OCI-LY7 (cell line): ENCODE data around the gene TRAPPC14. TPM values are rescaled to one million over a fixed set of nuclear protein-coding genes. Genes with fewer than 3 reads are reported as not detected.

ENCODE experiments used
- BruUV-seq: library from RNA; stranded (reverse); fragments of 400-500 nt; replicated peaks from 2 replicates; lab custom pipeline; 2021; lab: Mats Ljungman, UMichigan
- CTCF ChIA-PET: fragments of 300-600 bp; sonication (Branson Sonifier 250); formaldehyde crosslinking; loops from one replicate; lab custom pipeline; 2022; ENCODE audit warnings: antibody characterized with exemption; ENCODE audit not compliant: unreplicated experiment; lab: Charles Lee
- POLR2A ChIA-PET: fragments of 300-600 bp; sonication (Branson Sonifier 250); formaldehyde crosslinking; loops from one replicate; lab custom pipeline; 2022; ENCODE audit warnings: antibody characterized with exemption; lab: Charles Lee
- DNase-seq: peaks from one replicate; pipeline ENCODE4 v3.0.0-alpha.2; 2015; ENCODE audit warnings: low spot score
- H2AFZ ChIP-seq: fragments of 200-600 bp; sonication (generic), shearing (Covaris generic); 2 replicates; pipeline ENCODE4 v1.6.1; 2014; ENCODE audit warnings: mild to moderate bottlenecking, antibody characterized with exemption, low read length, moderate library complexity
- H3K27ac ChIP-seq: fragments of 200-600 bp; sonication (generic); 2 replicates; pipeline ENCODE4 v1.5.1; 2014; ENCODE audit warnings: mixed run types, low read depth, mild to moderate bottlenecking, moderate library complexity, low read length, inconsistent platforms; ENCODE audit not compliant: poor library complexity, severe bottlenecking
- H3K36me3 ChIP-seq: fragments of 200-600 bp; sonication (generic); 2 replicates; pipeline ENCODE4 v1.6.1; 2014; ENCODE audit warnings: mild to moderate bottlenecking, antibody characterized with exemption, low read length, moderate library complexity, mixed read lengths; ENCODE audit not compliant: insufficient read depth
- H3K4me1 ChIP-seq: fragments of 200-600 bp; sonication (generic); 2 replicates; pipeline ENCODE4 v1.5.1; 2014; ENCODE audit warnings: mild to moderate bottlenecking, low read length; ENCODE audit not compliant: insufficient read depth, poor library complexity, severe bottlenecking
- H3K4me2 ChIP-seq: fragments of 200-600 bp; sonication (generic); 2 replicates; pipeline ENCODE4 v1.6.1; 2014; ENCODE audit warnings: mild to moderate bottlenecking, low read length
- H3K4me3 ChIP-seq: fragments of 200-600 bp; sonication (generic); 2 replicates; pipeline ENCODE4 v1.5.1; 2014; ENCODE audit warnings: mild to moderate bottlenecking, low read depth, low read length; ENCODE audit not compliant: poor library complexity, severe bottlenecking
- H3K79me2 ChIP-seq: fragments of 200-600 bp; sonication (generic); 2 replicates; pipeline ENCODE4 v1.6.1; 2016; ENCODE audit warnings: low read depth, mild to moderate bottlenecking, low read length, moderate library complexity, mixed read lengths; ENCODE audit not compliant: insufficient read depth
- H3K9me2 ChIP-seq: fragments of 200-600 bp; sonication (generic); 2 replicates; pipeline ENCODE4 v1.6.1; 2016; ENCODE audit warnings: mild to moderate bottlenecking, low read length, mixed read lengths; ENCODE audit not compliant: insufficient read depth
- H3K9me3 ChIP-seq: fragments of 200-600 bp; sonication (generic); 2 replicates; pipeline ENCODE4 v1.6.1; 2014; ENCODE audit warnings: mild to moderate bottlenecking, mixed run types, low read length, mixed read lengths
- H4K20me1 ChIP-seq: fragments of 200-600 bp; sonication (generic); 2 replicates; pipeline ENCODE4 v1.6.1; 2014; ENCODE audit warnings: mild to moderate bottlenecking, antibody characterized with exemption, low read length, moderate library complexity, mixed read lengths; ENCODE audit not compliant: insufficient read depth
- EZH2phosphoT487 ChIP-seq: fragments of 200-600 bp; sonication (generic); IDR thresholded peaks from 2 replicates; pipeline ENCODE4 v1.6.1; 2018; ENCODE audit warnings: low read depth, borderline replicate concordance, mild to moderate bottlenecking, mixed run types, antibody characterized with exemption, low read length, moderate library complexity, mixed read lengths
- intact Hi-C: fragments of 100-400 bp; cut with micrococcal nuclease; formaldehyde crosslinking; loops from one replicate; pipeline ENCODE4 v1.10.0; 2022; ENCODE audit not compliant: unreplicated experiment
- total RNA-seq, 2 experiments: library from RNA; depleted of rRNA in 1 of 2; stranded (reverse); fragments of >200 nt in 1 of 2; shearing (Covaris generic) in 1 of 2; gene quantifications; 2 replicates each; pipeline ENCODE4 v1.2.3, GENCODE V29; 2014 to 2022
- TF ChIP-seq, protein P1 (sequence below): fragments of 200-600 bp; sonication (generic); conservative IDR thresholded peaks from 2 replicates; pipeline ENCODE4 v1.5.1; 2014; ENCODE audit warnings: mild to moderate bottlenecking, antibody characterized with exemption, low read length, moderate library complexity, mixed read lengths

Gene TRAPPC14
- total RNA-seq, 2 experiments from 2014 or later, result 38.8 to 41.6 TPM

DNA sequence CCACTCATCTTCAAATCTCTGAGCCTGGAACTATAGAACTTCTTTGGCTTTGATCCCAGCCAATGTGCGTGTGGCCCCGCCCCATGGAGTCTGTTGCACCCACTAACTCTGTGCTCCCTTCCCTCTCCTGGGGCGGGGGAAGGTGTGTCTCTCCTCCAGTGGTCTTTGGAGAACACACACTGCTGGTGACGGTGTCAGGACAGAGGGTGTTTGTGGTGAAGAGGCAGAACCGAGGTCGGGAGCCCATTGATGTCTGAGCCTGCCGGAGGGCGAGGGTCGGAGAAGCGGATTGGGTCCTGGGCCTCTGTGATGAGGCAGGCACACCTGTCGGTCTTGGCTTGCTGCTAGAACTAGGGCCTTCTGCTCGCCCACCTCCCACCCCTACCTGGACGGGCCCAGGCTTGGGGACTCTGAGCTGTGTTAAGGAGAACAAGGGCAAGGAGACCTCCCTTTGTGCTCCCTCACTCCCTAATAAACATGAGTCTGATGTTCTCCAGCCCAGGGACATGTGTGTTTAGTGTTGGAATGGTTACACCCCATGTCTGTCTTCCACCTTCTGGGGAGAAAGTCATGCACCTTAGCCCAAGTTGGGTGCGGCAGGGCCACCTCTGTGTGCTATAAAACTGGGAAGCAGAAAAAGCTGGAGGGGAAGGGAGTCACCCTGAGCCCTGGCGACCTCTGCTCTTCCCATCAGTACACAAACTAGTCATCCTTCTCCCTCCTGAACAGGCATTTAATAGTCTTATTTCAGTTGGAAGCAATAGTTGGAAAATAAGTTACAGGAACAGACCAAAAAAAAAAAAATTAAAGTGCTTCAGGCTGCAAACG lies 4.6 kb downstream of the TRAPPC14 start:
- ChIA-PET CTCF (no interaction called here), POLR2A (interaction anchor here (0.5 kb wide), 1 partner anchor 52 kb away, joined by 3 read pairs; no protein-coding TSS in a partner anchor)
- peaks cover 58% of the 10 kb centered on the region for H3K4me1 ChIP-seq

GRCh38 chr7:100152937-100153666 lies 5.4 kb downstream of the TRAPPC14 start:
- peaks cover 48% of the 10 kb centered on the region for H3K79me2 ChIP-seq
- intact Hi-C loops, result no loop called here
- H3K27ac ChIP-seq, result peak overlapping the region; percentile 61
- H3K9me3 ChIP-seq, result no peaks in the 10 kb centered on the region
- no peak overlapping the region for H3K4me3 ChIP-seq
- peaks cover 63% of the 10 kb centered on the region for H3K36me3 ChIP-seq
- TF ChIP-seq EZH2phosphoT487, result no peak
- TF ChIP-seq, protein P1, sequence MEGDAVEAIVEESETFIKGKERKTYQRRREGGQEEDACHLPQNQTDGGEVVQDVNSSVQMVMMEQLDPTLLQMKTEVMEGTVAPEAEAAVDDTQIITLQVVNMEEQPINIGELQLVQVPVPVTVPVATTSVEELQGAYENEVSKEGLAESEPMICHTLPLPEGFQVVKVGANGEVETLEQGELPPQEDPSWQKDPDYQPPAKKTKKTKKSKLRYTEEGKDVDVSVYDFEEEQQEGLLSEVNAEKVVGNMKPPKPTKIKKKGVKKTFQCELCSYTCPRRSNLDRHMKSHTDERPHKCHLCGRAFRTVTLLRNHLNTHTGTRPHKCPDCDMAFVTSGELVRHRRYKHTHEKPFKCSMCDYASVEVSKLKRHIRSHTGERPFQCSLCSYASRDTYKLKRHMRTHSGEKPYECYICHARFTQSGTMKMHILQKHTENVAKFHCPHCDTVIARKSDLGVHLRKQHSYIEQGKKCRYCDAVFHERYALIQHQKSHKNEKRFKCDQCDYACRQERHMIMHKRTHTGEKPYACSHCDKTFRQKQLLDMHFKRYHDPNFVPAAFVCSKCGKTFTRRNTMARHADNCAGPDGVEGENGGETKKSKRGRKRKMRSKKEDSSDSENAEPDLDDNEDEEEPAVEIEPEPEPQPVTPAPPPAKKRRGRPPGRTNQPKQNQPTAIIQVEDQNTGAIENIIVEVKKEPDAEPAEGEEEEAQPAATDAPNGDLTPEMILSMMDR, result no peak; the same call in 1 of the 2 replicates
- H3K4me2 ChIP-seq, result peak overlapping the region; percentile 69
- ChIA-PET CTCF (no interaction called here), POLR2A (no interaction called here)
- no peaks in the 10 kb centered on the region for H3K9me2 ChIP-seq
- H4K20me1 ChIP-seq, result peaks cover 10% of the 10 kb centered on the region; the same call in 1 of the 2 replicates
- BruUV-seq, result TSS peak; percentile 50
- no peak overlapping the region for H2AFZ ChIP-seq
- peaks cover 59% of the 10 kb centered on the region for H3K4me1 ChIP-seq
- DNase-seq, result no peak

More for the DNA sequence above, 4.6 kb downstream of the TRAPPC14 start:
- Histone ChIP-seq H2AFZ (no peak overlapping the region), H3K27ac (peak overlapping the region; percentile 22), H3K4me2 (no peak overlapping the region), H3K36me3 (peaks cover 63% of the 10 kb centered on the region), H3K9me2 (no peaks in the 10 kb centered on the region), H3K9me3 (no peaks in the 10 kb centered on the region), H4K20me1 (peaks cover 10% of the 10 kb centered on the region; the same call in 1 of the 2 replicates), H3K4me3 (no peak overlapping the region), H3K79me2 (peaks cover 48% of the 10 kb centered on the region)
- no TSS peak for BruUV-seq
- no peak for TF ChIP-seq EZH2phosphoT487
- TF ChIP-seq, protein P1, result no peak
- intact Hi-C loops, result no loop called here
- no peak for DNase-seq
